Astrocyte of the spinal cord (primary cell): ENCODE data around the gene GATAD2B.
"Not testable (repeated sequence)": the region's sequence is repeated elsewhere in the genome, so short reads cannot be mapped to it uniquely, and the experiment has no call there.

Experiments
- DNase-seq: peaks from one replicate; pipeline ENCODE4 v3.0.0; 2011; ENCODE audit warnings: low read depth, low spot score
- H3K4me3 ChIP-seq: 2 replicates; pipeline ENCODE4 v1.5.1; 2011; ENCODE audit warnings: low read depth, mild to moderate bottlenecking, low read length, moderate library complexity
- in situ Hi-C: cut with HindIII; loops from 2 replicates; pipeline ENCODE4 v1.10.0; 2017; ENCODE audit warnings: low sequenced_read_pairs
- TF ChIP-seq, protein P1 (sequence below): IDR thresholded peaks from 2 replicates; pipeline ENCODE4 v1.5.1; 2012; ENCODE audit warnings: low read depth, mild to moderate bottlenecking, low read length, inconsistent platforms

The GATAD2B gene

DNA sequence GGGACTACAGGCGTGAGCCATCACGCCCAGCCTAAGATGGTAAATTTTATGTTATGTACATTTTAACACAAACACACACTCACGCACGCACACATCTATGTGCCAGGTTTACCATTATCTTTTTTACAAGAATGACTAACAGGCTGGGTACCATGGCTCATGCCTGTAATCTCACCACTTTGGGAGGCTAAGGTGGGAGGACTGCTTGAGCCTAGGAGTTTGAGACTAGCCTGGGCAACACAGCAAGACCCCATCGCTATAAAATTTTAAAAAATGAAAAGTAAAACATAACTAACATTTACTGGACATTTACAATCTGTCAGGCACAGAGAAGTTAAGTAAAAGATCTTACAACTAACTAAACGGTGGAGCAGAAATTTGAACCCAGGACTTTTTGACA lies 14.7 kb downstream of the GATAD2B start:
- TF ChIP-seq, protein P1, sequence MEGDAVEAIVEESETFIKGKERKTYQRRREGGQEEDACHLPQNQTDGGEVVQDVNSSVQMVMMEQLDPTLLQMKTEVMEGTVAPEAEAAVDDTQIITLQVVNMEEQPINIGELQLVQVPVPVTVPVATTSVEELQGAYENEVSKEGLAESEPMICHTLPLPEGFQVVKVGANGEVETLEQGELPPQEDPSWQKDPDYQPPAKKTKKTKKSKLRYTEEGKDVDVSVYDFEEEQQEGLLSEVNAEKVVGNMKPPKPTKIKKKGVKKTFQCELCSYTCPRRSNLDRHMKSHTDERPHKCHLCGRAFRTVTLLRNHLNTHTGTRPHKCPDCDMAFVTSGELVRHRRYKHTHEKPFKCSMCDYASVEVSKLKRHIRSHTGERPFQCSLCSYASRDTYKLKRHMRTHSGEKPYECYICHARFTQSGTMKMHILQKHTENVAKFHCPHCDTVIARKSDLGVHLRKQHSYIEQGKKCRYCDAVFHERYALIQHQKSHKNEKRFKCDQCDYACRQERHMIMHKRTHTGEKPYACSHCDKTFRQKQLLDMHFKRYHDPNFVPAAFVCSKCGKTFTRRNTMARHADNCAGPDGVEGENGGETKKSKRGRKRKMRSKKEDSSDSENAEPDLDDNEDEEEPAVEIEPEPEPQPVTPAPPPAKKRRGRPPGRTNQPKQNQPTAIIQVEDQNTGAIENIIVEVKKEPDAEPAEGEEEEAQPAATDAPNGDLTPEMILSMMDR, result no peak
- in situ Hi-C loops, result no loop called here
- H3K4me3 ChIP-seq, result no peak overlapping the region
- no peak for DNase-seq

DNA sequence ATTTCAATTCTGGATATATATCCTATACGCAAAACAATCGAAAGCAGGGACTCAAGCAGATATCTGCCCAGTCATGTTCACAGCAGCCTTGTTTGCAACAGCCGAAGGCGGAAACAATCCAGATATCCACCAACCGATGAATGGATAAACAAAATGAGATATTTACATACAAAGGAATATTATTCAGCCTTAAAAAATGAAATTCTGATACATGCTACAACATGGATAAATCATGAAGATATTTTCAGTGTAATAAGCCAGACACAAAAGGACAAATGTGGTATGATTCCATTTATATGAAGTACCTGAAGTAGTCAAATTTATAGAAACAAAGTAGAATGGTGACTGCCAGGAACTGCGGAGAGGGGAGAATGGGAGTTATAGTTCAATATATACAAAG lies 15.6 kb downstream of the GATAD2B start:
- no peak for DNase-seq
- no peak overlapping the region for H3K4me3 ChIP-seq
- TF ChIP-seq, protein P1, result no peak
- in situ Hi-C loops, result no loop called here

DNA sequence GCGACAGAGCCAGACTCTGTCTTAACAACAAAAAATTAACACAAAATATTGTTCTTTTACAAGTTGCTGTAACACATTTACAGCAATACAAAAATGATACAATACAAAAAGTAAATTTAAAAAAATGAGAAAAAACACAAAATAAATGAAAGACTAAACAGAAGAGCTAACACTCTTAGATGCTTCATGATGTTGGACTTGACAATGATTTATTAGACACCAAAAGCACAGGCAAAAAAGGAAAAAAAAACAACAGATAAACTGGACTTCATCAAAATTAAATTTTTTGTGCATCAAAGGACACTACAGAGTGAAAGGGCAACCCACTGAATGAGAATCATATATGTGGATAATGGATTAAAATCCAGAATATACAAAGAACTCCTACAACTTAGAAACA lies 16.4 kb downstream of the GATAD2B start:
- in situ Hi-C loops, result no loop called here
- H3K4me3 ChIP-seq, result no peak overlapping the region
- DNase-seq, result no peak
- TF ChIP-seq, protein P1, result no peak

DNA sequence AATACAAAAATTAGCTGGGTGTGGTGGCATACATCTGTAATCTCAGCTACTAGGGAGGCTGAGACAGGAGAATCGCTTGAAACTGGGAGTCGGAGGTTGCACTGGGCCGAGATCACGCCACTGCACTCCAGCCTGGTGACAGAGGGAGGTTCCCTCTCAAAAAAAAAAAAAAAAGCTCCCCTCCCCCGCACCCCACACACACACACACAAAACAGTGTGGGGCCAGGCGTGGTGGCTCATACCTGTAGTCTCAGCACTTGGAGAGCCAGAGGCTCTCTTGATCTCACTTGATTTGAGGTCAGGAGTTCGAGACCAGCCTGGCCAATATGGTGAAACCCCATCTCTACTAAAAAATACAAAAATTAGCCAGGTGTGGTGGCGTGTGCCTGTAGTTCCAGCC lies 16.9 kb downstream of the GATAD2B start:
- H3K4me3 ChIP-seq, in situ Hi-C loops, DNase-seq: not testable (repeated sequence)

DNA sequence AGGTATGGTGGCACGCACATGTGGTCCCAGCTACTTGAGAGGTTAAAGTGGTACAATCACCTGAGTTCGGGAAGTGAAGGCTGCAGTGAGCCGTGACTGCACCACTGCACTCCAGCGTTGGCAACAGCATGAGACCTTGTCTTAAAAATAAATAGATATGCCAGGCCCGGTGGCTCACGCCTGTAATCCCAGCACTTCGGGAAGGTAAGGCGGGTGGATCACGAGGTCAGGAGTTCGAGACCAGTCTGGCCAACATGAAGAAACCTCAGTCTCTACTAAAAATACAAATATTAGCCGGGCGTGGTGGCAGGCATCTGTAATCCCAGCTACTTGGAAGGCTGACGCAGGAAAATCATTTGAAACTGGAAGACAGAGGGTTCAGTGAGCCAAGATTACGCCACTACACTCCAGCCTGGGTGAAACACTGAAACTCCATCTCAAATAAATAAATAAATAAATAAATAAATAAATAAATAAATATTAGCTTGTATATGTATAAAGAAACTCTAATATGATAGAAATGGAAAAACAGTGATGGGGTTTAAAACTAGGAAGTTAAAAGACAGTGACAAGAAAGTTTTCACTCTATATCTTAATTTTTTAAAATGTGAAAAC lies 18.8 kb downstream of the GATAD2B start:
- TF ChIP-seq, protein P1, result no peak
- no peak overlapping the region for H3K4me3 ChIP-seq
- in situ Hi-C loops, result no loop called here
- DNase-seq, result no peak

DNA sequence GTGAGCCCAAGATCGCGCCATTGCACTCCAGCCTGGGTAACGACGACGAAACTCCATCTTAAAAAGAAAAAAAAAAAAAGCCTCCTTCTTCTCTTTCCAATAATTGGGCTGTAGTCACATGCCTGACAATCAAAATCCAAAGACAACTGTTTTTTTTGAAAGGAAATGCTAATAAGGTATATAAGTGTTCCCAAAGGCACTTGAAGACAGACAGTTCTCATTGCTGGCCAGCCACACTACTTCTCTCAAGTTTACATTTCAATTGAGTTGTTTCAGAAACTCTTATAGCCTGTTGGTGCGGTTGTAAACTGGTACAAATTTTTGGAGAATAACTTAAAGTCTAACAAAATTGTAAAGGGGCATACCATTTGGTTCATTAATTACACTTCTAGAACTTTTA lies 23.3 kb downstream of the GATAD2B start:
- in situ Hi-C loops, result no loop called here
- DNase-seq, result no peak
- TF ChIP-seq, protein P1, result no peak
- H3K4me3 ChIP-seq, result no peak overlapping the region

DNA sequence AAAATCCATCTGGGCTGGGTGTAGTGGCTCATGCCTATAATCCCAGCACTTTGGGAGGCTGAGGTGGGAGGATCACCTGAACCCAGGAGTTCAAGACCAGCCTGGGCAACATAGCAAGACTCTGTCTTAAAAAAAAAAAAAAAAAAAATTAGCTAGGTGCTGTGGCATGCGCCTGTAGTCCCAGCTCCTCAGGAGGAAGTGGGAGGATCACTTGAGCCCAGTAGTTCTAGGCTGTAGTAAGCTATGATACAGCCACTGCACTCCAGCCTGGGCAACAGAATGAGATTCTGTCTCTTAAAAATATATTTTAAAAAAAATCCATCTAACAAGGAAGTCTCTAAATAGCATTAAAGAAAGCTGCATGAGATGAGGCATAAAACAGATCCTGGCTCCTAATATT lies 26.9 kb downstream of the GATAD2B start:
- in situ Hi-C loops, H3K4me3 ChIP-seq, DNase-seq: not testable (repeated sequence)

DNA sequence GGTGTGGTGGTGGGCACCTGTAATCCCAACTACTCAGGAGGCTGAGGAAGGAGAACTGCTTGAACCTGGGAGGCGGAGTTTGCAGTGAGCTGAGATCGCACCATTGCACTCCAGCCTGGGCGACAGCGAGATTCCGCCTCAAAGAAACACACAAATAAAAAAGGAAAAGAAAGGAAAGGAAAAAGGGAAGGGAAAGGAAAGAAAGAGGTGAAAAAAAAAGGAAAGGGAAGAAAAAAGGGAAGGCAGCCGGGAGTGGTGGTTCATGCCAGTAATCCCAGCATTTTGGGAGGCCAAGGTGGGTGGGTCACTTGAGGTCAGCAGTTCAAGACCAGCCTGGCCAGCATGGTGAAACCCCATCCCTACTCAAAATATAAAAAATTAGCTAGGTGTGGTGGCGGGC lies 31.7 kb downstream of the GATAD2B start:
- DNase-seq, in situ Hi-C loops, H3K4me3 ChIP-seq: not testable (repeated sequence)
